B cell (primary cell): Measurements from ENCODE around the gene VWA3B.

ENCODE experiments used
- EZH2 ChIP-seq: IDR thresholded peaks from 2 replicates; pipeline ENCODE4 v1.6.1; 2012; ENCODE audit warnings: borderline replicate concordance, low read depth, mild to moderate bottlenecking, moderate library complexity, low read length; ENCODE audit not compliant: insufficient read depth, poor library complexity, severe bottlenecking
- TF ChIP-seq, protein P1 (sequence below): fragments of 200-600 bp; IDR thresholded peaks from one replicate; pipeline ENCODE4 v1.8.0; 2022; ENCODE audit warnings: antibody characterized with exemption, mild to moderate bottlenecking

DNA sequence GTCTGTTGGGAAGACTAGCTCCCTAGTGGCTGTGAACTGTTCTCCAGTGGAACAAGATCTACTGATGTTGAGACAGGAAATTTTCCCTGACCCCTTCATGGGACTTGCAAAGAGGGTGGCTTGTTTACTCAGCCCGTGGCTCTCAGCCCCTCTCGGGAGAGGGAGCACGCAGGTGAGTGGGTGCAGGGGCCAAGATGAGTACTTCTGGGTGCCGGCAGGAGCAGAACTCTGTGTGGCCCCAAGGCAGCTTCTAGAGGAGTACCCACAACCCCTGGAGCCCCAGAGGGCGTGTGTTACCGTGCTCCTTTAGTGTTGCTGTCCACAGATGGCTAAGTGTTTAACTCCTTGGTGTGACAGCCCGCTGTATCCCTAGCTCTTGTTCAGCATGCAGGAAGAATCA lies 191.1 kb downstream of the VWA3B start:
- TF ChIP-seq, protein P1, sequence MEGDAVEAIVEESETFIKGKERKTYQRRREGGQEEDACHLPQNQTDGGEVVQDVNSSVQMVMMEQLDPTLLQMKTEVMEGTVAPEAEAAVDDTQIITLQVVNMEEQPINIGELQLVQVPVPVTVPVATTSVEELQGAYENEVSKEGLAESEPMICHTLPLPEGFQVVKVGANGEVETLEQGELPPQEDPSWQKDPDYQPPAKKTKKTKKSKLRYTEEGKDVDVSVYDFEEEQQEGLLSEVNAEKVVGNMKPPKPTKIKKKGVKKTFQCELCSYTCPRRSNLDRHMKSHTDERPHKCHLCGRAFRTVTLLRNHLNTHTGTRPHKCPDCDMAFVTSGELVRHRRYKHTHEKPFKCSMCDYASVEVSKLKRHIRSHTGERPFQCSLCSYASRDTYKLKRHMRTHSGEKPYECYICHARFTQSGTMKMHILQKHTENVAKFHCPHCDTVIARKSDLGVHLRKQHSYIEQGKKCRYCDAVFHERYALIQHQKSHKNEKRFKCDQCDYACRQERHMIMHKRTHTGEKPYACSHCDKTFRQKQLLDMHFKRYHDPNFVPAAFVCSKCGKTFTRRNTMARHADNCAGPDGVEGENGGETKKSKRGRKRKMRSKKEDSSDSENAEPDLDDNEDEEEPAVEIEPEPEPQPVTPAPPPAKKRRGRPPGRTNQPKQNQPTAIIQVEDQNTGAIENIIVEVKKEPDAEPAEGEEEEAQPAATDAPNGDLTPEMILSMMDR = no peak
- TF ChIP-seq EZH2 = no peak
